ENCODE measurements around the gene ATF7IP2. TPM values are rescaled to one million over a fixed set of nuclear protein-coding genes. Genes with fewer than 3 reads are reported as not detected.

Gene ATF7IP2
- total RNA-seq, 1 experiment from 2014 or later = not detected

GRCh38 chr16:10368969-10369551, 16.8 kb upstream of the ATF7IP2 start:
- CTCF ChIA-PET = no interaction called here
- TF ChIP-seq EZH2 (IDR thresholded peaks at IDR 0.05; ENCODE audit: low read depth) (no peak), CTCF (conservative IDR thresholded peaks at IDR 0.05) (no peak)
- H2AFZ ChIP-seq = no peak overlapping the region
- no peak overlapping the region for H3K4me2 ChIP-seq
- DNase-seq = no peak
- no peaks in the 10 kb centered on the region for H3K9me3 ChIP-seq (ENCODE audit: insufficient read depth, low read depth)
- H3F3A ChIP-seq (ENCODE audit: insufficient read depth, low read depth) = no peaks in the 10 kb centered on the region
- no peaks in the 10 kb centered on the region for H3K9me2 ChIP-seq (ENCODE audit: insufficient read depth)
- intact Hi-C loops (cut with micrococcal nuclease; ENCODE audit: unreplicated experiment) = no loop called here
- no peak overlapping the region for H3K4me3 ChIP-seq
- no peaks in the 10 kb centered on the region for H4K20me1 ChIP-seq (ENCODE audit: insufficient read depth)
- H3K79me2 ChIP-seq (ENCODE audit: low read depth) = no peaks in the 10 kb centered on the region
- POLR2A ChIA-PET (ENCODE audit: unreplicated experiment) = no interaction called here
- H3K36me3 ChIP-seq (ENCODE audit: low read depth) = no peaks in the 10 kb centered on the region
- no peaks in the 10 kb centered on the region for H3K27me3 ChIP-seq (ENCODE audit: insufficient read depth, low read depth)
- no TSS peak for BruUV-seq (replicated peaks)
- no peak overlapping the region for H3K27ac ChIP-seq
- H3K4me1 ChIP-seq (replicated peaks; ENCODE audit: insufficient read depth) = no peaks in the 10 kb centered on the region

- H3K4me1 ChIP-seq (replicated peaks; ENCODE audit: insufficient read depth) = no peaks in the 10 kb centered on the region
- TF ChIP-seq EZH2 (IDR thresholded peaks at IDR 0.05; ENCODE audit: low read depth) = no peak
- TF ChIP-seq CTCF (conservative IDR thresholded peaks at IDR 0.05) = no peak
- H3K27me3 ChIP-seq (ENCODE audit: insufficient read depth, low read depth) = no peaks in the 10 kb centered on the region
- no peak overlapping the region for H3K4me3 ChIP-seq
- BruUV-seq (replicated peaks) = no TSS peak
- no peak overlapping the region for H3K27ac ChIP-seq
- no peak overlapping the region for H2AFZ ChIP-seq
- H3K9me3 ChIP-seq (ENCODE audit: insufficient read depth, low read depth) = no peaks in the 10 kb centered on the region
- no peaks in the 10 kb centered on the region for H3K9me2 ChIP-seq (ENCODE audit: insufficient read depth)
- no peaks in the 10 kb centered on the region for H3K79me2 ChIP-seq (ENCODE audit: low read depth)
- ChIA-PET CTCF (no interaction called here), POLR2A (ENCODE audit: unreplicated experiment) (interaction anchor here (0.6 kb wide), 1 partner anchor 36 kb away, joined by 7 read pairs; no protein-coding TSS in a partner anchor)
- no peaks in the 10 kb centered on the region for H4K20me1 ChIP-seq (ENCODE audit: insufficient read depth)
- no peaks in the 10 kb centered on the region for H3F3A ChIP-seq (ENCODE audit: insufficient read depth, low read depth)
- DNase-seq = no peak
- H3K4me2 ChIP-seq = no peak overlapping the region
- H3K36me3 ChIP-seq (ENCODE audit: low read depth) = no peaks in the 10 kb centered on the region
- intact Hi-C loops (cut with micrococcal nuclease; ENCODE audit: unreplicated experiment) = no loop called here
Measured at GRCh38 chr16:10370096-10370726, 15.7 kb upstream of the ATF7IP2 start.

- H3K4me1 ChIP-seq (replicated peaks; ENCODE audit: insufficient read depth) = no peaks in the 10 kb centered on the region
- no peaks in the 10 kb centered on the region for H3K36me3 ChIP-seq (ENCODE audit: low read depth)
- no peak overlapping the region for H3K4me2 ChIP-seq
- DNase-seq = no peak
- no peak for TF ChIP-seq EZH2 (IDR thresholded peaks at IDR 0.05; ENCODE audit: low read depth)
- intact Hi-C loops (cut with micrococcal nuclease; ENCODE audit: unreplicated experiment) = no loop called here
- BruUV-seq (replicated peaks) = no TSS peak
- H3K9me2 ChIP-seq (ENCODE audit: insufficient read depth) = no peaks in the 10 kb centered on the region
- no peaks in the 10 kb centered on the region for H3F3A ChIP-seq (ENCODE audit: insufficient read depth, low read depth)
- no peak overlapping the region for H3K4me3 ChIP-seq
- ChIA-PET POLR2A (ENCODE audit: unreplicated experiment) (no interaction called here), CTCF (no interaction called here)
- no peaks in the 10 kb centered on the region for H4K20me1 ChIP-seq (ENCODE audit: insufficient read depth)
- peaks cover 5% of the 10 kb centered on the region; the same call in 1 of the 2 replicates for H3K27me3 ChIP-seq (ENCODE audit: insufficient read depth, low read depth)
- no peaks in the 10 kb centered on the region; the same call in 1 of the 2 replicates for H3K9me3 ChIP-seq (ENCODE audit: insufficient read depth, low read depth)
- H3K79me2 ChIP-seq (ENCODE audit: low read depth) = no peaks in the 10 kb centered on the region
- H2AFZ ChIP-seq = no peak overlapping the region
- no peak overlapping the region for H3K27ac ChIP-seq
Measured at GRCh38 chr16:10371592-10371991, 14.3 kb upstream of the ATF7IP2 start.

All from PC-9 (cell line).